ENCODE results near the gene SUSD5.

DNA sequence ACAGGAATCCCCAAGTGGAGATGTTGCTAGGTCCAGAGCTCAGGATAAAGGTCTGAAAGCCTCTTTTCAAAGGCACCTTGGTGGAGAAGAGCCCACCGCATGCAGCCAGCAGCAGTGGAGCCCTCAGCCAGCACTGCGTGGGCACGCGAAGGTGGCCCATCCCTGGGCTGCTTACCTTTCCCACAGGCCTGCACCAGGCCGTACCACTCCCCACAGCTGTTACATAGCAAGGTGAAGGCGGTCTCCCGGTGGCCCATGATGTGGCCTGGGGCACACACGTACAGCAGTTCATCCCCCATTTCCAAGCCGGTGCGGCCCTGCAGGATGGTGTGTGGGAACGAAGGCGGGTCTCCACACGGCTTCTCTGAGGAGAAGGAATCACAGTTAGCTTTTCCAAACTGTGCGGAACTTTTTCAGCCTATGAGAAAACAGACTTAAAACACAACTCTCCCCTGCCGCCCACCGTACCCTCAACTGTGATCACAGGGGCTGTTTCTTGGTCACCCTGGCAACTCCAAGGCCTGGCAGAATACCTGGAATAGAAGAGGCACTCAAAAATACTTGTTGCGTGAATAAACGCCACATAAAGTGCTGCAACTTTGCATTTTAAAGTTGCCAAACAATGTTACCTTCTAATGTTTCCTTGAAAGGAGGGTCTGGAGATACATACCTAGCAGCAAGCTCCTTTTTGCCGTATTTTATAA is 43.7 kb downstream of the SUSD5 start:
- TF ChIP-seq, protein P1, sequence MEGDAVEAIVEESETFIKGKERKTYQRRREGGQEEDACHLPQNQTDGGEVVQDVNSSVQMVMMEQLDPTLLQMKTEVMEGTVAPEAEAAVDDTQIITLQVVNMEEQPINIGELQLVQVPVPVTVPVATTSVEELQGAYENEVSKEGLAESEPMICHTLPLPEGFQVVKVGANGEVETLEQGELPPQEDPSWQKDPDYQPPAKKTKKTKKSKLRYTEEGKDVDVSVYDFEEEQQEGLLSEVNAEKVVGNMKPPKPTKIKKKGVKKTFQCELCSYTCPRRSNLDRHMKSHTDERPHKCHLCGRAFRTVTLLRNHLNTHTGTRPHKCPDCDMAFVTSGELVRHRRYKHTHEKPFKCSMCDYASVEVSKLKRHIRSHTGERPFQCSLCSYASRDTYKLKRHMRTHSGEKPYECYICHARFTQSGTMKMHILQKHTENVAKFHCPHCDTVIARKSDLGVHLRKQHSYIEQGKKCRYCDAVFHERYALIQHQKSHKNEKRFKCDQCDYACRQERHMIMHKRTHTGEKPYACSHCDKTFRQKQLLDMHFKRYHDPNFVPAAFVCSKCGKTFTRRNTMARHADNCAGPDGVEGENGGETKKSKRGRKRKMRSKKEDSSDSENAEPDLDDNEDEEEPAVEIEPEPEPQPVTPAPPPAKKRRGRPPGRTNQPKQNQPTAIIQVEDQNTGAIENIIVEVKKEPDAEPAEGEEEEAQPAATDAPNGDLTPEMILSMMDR (IDR thresholded peaks at IDR 0.05): no peak
- TF ChIP-seq POLR2A (IDR thresholded peaks at IDR 0.05): no peak

Data from uterus (tissue), 2 donors.